PFSK-1 (cell line): Measurements from ENCODE around the gene CNNM3.

Source experiments
- REST ChIP-seq, 2 experiments: IDR thresholded peaks; 2 replicates each; pipeline versions ENCODE4 v1.6.1 to v1.8.0; 2011 to 2012; ENCODE audit warnings: low read depth in 2 of 2, low read length in 2 of 2, control low read depth in 1 of 2, inconsistent platforms in 1 of 2, mild to moderate bottlenecking in 1 of 2, moderate library complexity in 1 of 2; ENCODE audit not compliant: insufficient read depth in 1 of 2
- TAF1 ChIP-seq: IDR thresholded peaks from 2 replicates; pipeline ENCODE4 v1.6.1; 2012; ENCODE audit warnings: low read length, control low read depth, borderline replicate concordance; ENCODE audit not compliant: insufficient read depth

GRCh38 chr2:96819128-96819875 is 3.2 kb downstream of the CNNM3 start:
- TF ChIP-seq TAF1, result no peak
- no peak for TF ChIP-seq REST (IDR thresholded peaks at IDR 0.05; ENCODE audit: insufficient read depth in 1 of 2, low read depth in 2 of 2, low read length in 2 of 2)
